Sigmoid colon (tissue), 7 donors: ENCODE measurements around the gene SNRPB. TPM values are rescaled to one million over a fixed set of nuclear protein-coding genes. Genes with fewer than 3 reads are reported as not detected.

Experiments used
- DNase-seq: peaks from one replicate; pipeline ENCODE4 v3.0.0-alpha.2; 2019
- H3K27ac ChIP-seq, 4 donors: fragments of 200-600 bp; sonication (generic); one replicate each; pipeline ENCODE4 v1.5.1; 2016 to 2019; ENCODE audit warnings: mild to moderate bottlenecking in 1 of 4
- H3K27me3 ChIP-seq, 3 donors: fragments of 200-600 bp; sonication (generic); one replicate each; pipeline ENCODE4 v1.5.1; 2019; ENCODE audit warnings: mild to moderate bottlenecking in 1 of 3
- H3K36me3 ChIP-seq, 4 donors: fragments of 200-600 bp; sonication (generic); one replicate each; pipeline ENCODE4 v1.5.1; 2016 to 2019
- H3K4me1 ChIP-seq, 4 donors: fragments of 200-600 bp; sonication (generic); one replicate each; pipeline ENCODE4 v1.5.1; 2017 to 2019
- H3K4me3 ChIP-seq, 4 donors: fragments of 200-600 bp; sonication (generic); one replicate each; pipeline ENCODE4 v1.5.1; 2017 to 2019; ENCODE audit warnings: mild to moderate bottlenecking in 2 of 4, moderate library complexity in 1 of 4
- H3K9me3 ChIP-seq, 4 donors: fragments of 200-600 bp in 3 of 4; sonication (generic) in 3 of 4; one replicate each; pipeline versions ENCODE4 v1.5.1 to v1.6.1; 2013 to 2019
- CTCF ChIP-seq, 4 experiments: fragments of 450-650 bp in 3 of 4; fragments of 200-600 bp in 1 of 4; IDR thresholded peaks; one replicate each; pipeline ENCODE4 v1.5.1; 2016 to 2019; ENCODE audit warnings: antibody characterized with exemption in 4 of 4, mild to moderate bottlenecking in 3 of 4, moderate library complexity in 2 of 4
- EP300 ChIP-seq, 4 donors: sonication (generic); formaldehyde crosslinking; IDR thresholded peaks; one replicate each; pipeline ENCODE4 v1.6.1; 2017; ENCODE audit warnings: antibody characterized with exemption in 4 of 4
- POLR2A ChIP-seq, 2 donors: fragments of 450-650 bp; IDR thresholded peaks; one replicate each; pipeline ENCODE4 v1.6.1; 2016; ENCODE audit warnings: antibody characterized with exemption in 2 of 2, mild to moderate bottlenecking in 2 of 2, moderate library complexity in 2 of 2
- POLR2AphosphoS5 ChIP-seq, 4 donors: sonication (generic); formaldehyde crosslinking; IDR thresholded peaks; one replicate each; pipeline ENCODE4 v1.6.1; 2017; ENCODE audit warnings: antibody characterized with exemption in 4 of 4
- WGBS, 2 donors: extraction: QIAGEN DNeasy Blood & Tissue Kit; methylation state at CpG; one replicate each; pipeline ENCODE4 v1.1.7; 2013; 5-methylcytosine and 5-hydroxymethylcytosine counted together
- intact Hi-C: fragments of 100-400 bp; cut with DNase I; formaldehyde crosslinking; loops from one replicate; pipeline ENCODE4 v1.15.1; 2023
- polyA plus RNA-seq, 3 donors: library from polyadenylated mRNA; stranded (reverse); fragments of 200-250 nt; gene quantifications; one replicate each; pipeline ENCODE4 v1.2.3, GENCODE V29; 2013
- total RNA-seq, 4 donors: library from RNA; depleted of rRNA; stranded (reverse); fragments of >200 nt; gene quantifications; one replicate each; pipeline ENCODE4 v1.1.0, GENCODE V29; 2016
- donor health status: healthy with polysubstance abuse.
- donor health status: Bipolar disorder and iron deficiency.
- donor health status: healthy.

SNRPB gene
- total RNA-seq (100 to 1,000 TPM in 3 of 4 donors, 10 to 100 TPM in 1; 80.0 to 165 (median 142) TPM), polyA plus RNA-seq (100 to 1,000 TPM; 156 to 275 (median 177) TPM)

GRCh38 chr20:2470423-2471193 lies at the start of gene SNRPB:
Gene SNRPB (minus strand): TSS chr20:2470789. CDS start chr20:2470690, 99 bp downstream.
- Histone ChIP-seq H3K4me1 (peaks cover 0 to 32% (median 27%) of the 10 kb centered on the region in 4 donors), H3K36me3 (peaks cover 11 to 28% (median 19%) of the 10 kb centered on the region in 4 donors), H3K9me3 (no peaks in the 10 kb centered on the region), H3K4me3 (peak within 1 kb of the TSS; percentile 45 to 79 (median 69)), H3K27me3 (no peaks in the 10 kb centered on the region), H3K27ac (peak within 1 kb of the TSS; percentile 85 to 95 (median 92))
- peak; percentile 62 to 83 for TF ChIP-seq POLR2A (IDR thresholded peaks at IDR 0.05)
- peak in 1 of 4 donors; percentile 12 for TF ChIP-seq EP300 (IDR thresholded peaks at IDR 0.05)
- no peak for TF ChIP-seq CTCF (IDR thresholded peaks at IDR 0.05)
- peak; percentile 86 to 99 (median 92) for TF ChIP-seq POLR2AphosphoS5 (IDR thresholded peaks at IDR 0.05)
- intact Hi-C loops = loop anchor here (2.0 to 5.0 kb wide), 5 partner anchors 36 to 1003 kb away; partner anchors contain the start of genes NOP56, NSFL1C and STK35
- peak; percentile 99 for DNase-seq
- 1% methylated on average over 53 of the region's 53 CpGs for WGBS, 2 donors

- H3K27ac ChIP-seq = no peak overlapping the region
- 94 to 97% methylated on average over 4 of the region's 4 CpGs for whole genome bisulfite sequencing, 2 donors
- H3K9me3 ChIP-seq = no peaks in the 10 kb centered on the region
- peaks cover 0 to 10% (median 5%) of the 10 kb centered on the region in 4 donors for H3K4me1 ChIP-seq
- H3K36me3 ChIP-seq = no peaks in the 10 kb centered on the region
- no peaks in the 10 kb centered on the region for H3K27me3 ChIP-seq
- intact Hi-C loops = no loop called here
- DNase-seq = no peak
- no peak overlapping the region for H3K4me3 ChIP-seq
- TF ChIP-seq POLR2AphosphoS5 (IDR thresholded peaks at IDR 0.05) = no peak
- TF ChIP-seq CTCF (IDR thresholded peaks at IDR 0.05) = no peak
- no peak for TF ChIP-seq EP300 (IDR thresholded peaks at IDR 0.05)
- TF ChIP-seq POLR2A (IDR thresholded peaks at IDR 0.05) = no peak
Measured at GRCh38 chr20:2519115-2519809, 48.7 kb upstream of the SNRPB start.

GRCh38 chr20:2518558-2518957 lies 48.0 kb upstream of the SNRPB start:
- no peak overlapping the region for H3K4me3 ChIP-seq
- 83 to 86% methylated on average over 4 of the region's 4 CpGs for WGBS, 2 donors
- H3K4me1 ChIP-seq = peaks cover 0 to 3% (median 0%) of the 10 kb centered on the region in 4 donors
- intact Hi-C loops = no loop called here
- no peaks in the 10 kb centered on the region for H3K9me3 ChIP-seq
- no peaks in the 10 kb centered on the region for H3K27me3 ChIP-seq
- no peaks in the 10 kb centered on the region for H3K36me3 ChIP-seq
- no peak for TF ChIP-seq EP300 (IDR thresholded peaks at IDR 0.05)
- no peak for TF ChIP-seq CTCF (IDR thresholded peaks at IDR 0.05)
- no peak for TF ChIP-seq POLR2A (IDR thresholded peaks at IDR 0.05)
- TF ChIP-seq POLR2AphosphoS5 (IDR thresholded peaks at IDR 0.05) = no peak
- no peak for DNase-seq
- no peak overlapping the region for H3K27ac ChIP-seq

GRCh38 chr20:2518096-2518495 lies 47.5 kb upstream of the SNRPB start:
- Histone ChIP-seq H3K9me3 (no peaks in the 10 kb centered on the region), H3K4me3 (no peak overlapping the region), H3K4me1 (no peaks in the 10 kb centered on the region), H3K27me3 (no peaks in the 10 kb centered on the region), H3K36me3 (no peaks in the 10 kb centered on the region), H3K27ac (no peak overlapping the region)
- no peak for TF ChIP-seq EP300 (IDR thresholded peaks at IDR 0.05)
- TF ChIP-seq CTCF (IDR thresholded peaks at IDR 0.05) = no peak
- no peak for TF ChIP-seq POLR2AphosphoS5 (IDR thresholded peaks at IDR 0.05)
- DNase-seq = no peak
- 69 to 86% methylated on average over 10 of the region's 10 CpGs for WGBS, 2 donors
- intact Hi-C loops = no loop called here
